ENCODE data around the gene AVPR2. TPM values are rescaled to one million over a fixed set of nuclear protein-coding genes. Genes with fewer than 3 reads are reported as not detected.
A peak's percentile ranks its signal among the peaks of the same experiment; 100 is the strongest.

The AVPR2 gene
- total RNA-seq, 4 donors from 2014 or later, result 0.78 to 2.4 (median 1.5) TPM

GRCh38 chrX:153871946-153872878, 32.3 kb upstream of the AVPR2 start:
- DNase-seq (ENCODE audit: low spot score in 2 of 2), result no peak
- Histone ChIP-seq H3K27me3 (peaks cover 10% of the 10 kb centered on the region), H3K4me3 (no peak overlapping the region), H3K9me3 (no peaks in the 10 kb centered on the region), H3K27ac (no peak overlapping the region), H3K36me3 (no peaks in the 10 kb centered on the region), H3K4me1 (no peaks in the 10 kb centered on the region)
- TF ChIP-seq, protein P1, sequence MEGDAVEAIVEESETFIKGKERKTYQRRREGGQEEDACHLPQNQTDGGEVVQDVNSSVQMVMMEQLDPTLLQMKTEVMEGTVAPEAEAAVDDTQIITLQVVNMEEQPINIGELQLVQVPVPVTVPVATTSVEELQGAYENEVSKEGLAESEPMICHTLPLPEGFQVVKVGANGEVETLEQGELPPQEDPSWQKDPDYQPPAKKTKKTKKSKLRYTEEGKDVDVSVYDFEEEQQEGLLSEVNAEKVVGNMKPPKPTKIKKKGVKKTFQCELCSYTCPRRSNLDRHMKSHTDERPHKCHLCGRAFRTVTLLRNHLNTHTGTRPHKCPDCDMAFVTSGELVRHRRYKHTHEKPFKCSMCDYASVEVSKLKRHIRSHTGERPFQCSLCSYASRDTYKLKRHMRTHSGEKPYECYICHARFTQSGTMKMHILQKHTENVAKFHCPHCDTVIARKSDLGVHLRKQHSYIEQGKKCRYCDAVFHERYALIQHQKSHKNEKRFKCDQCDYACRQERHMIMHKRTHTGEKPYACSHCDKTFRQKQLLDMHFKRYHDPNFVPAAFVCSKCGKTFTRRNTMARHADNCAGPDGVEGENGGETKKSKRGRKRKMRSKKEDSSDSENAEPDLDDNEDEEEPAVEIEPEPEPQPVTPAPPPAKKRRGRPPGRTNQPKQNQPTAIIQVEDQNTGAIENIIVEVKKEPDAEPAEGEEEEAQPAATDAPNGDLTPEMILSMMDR (IDR thresholded peaks at IDR 0.05), result no peak
- TF ChIP-seq POLR2AphosphoS5 (IDR thresholded peaks at IDR 0.05) (no peak), POLR2A (IDR thresholded peaks at IDR 0.05) (no peak), EP300 (IDR thresholded peaks at IDR 0.05) (no peak)
- WGBS, result 77% methylated on average over 27 of the region's 29 CpGs

GRCh38 chrX:153873282-153874084, 31.0 kb upstream of the AVPR2 start:
- H3K27me3 ChIP-seq, result peaks cover 18% of the 10 kb centered on the region
- no peak overlapping the region for H3K4me3 ChIP-seq
- no peak for DNase-seq (ENCODE audit: low spot score in 2 of 2)
- 30% methylated on average over 2 of the region's 7 CpGs for WGBS
- no peaks in the 10 kb centered on the region for H3K4me1 ChIP-seq
- TF ChIP-seq POLR2A (IDR thresholded peaks at IDR 0.05) (no peak), EP300 (IDR thresholded peaks at IDR 0.05) (no peak), POLR2AphosphoS5 (IDR thresholded peaks at IDR 0.05) (no peak)
- TF ChIP-seq, protein P1 (IDR thresholded peaks at IDR 0.05), result no peak
- no peaks in the 10 kb centered on the region for H3K36me3 ChIP-seq
- H3K9me3 ChIP-seq, result no peaks in the 10 kb centered on the region
- H3K27ac ChIP-seq, result no peak overlapping the region

- peak in 1 of 2 donors; percentile 34 for DNase-seq (ENCODE audit: low spot score in 2 of 2)
- Histone ChIP-seq H3K9me3 (no peaks in the 10 kb centered on the region), H3K4me3 (no peak overlapping the region), H3K4me1 (no peaks in the 10 kb centered on the region), H3K27ac (no peak overlapping the region), H3K36me3 (no peaks in the 10 kb centered on the region), H3K27me3 (peaks cover 23% of the 10 kb centered on the region)
- TF ChIP-seq POLR2A (IDR thresholded peaks at IDR 0.05) (no peak), EP300 (IDR thresholded peaks at IDR 0.05) (no peak), POLR2AphosphoS5 (IDR thresholded peaks at IDR 0.05) (no peak)
- TF ChIP-seq, protein P1 (IDR thresholded peaks at IDR 0.05), result no peak
- WGBS, result 43% methylated on average over 3 of the region's 3 CpGs
Measured at GRCh38 chrX:153874085-153874365, 30.4 kb upstream of the AVPR2 start.

GRCh38 chrX:153874366-153875125, 29.9 kb upstream of the AVPR2 start:
- Histone ChIP-seq H3K27me3 (peaks cover 28% of the 10 kb centered on the region), H3K36me3 (no peaks in the 10 kb centered on the region), H3K9me3 (no peaks in the 10 kb centered on the region), H3K27ac (no peak overlapping the region), H3K4me3 (no peak overlapping the region), H3K4me1 (no peaks in the 10 kb centered on the region)
- DNase-seq (ENCODE audit: low spot score in 2 of 2), result peak in 1 of 2 donors; percentile 40
- 85% methylated on average over 13 of the region's 13 CpGs for WGBS
- TF ChIP-seq, protein P1 (IDR thresholded peaks at IDR 0.05), result no peak
- TF ChIP-seq POLR2AphosphoS5 (IDR thresholded peaks at IDR 0.05) (no peak), EP300 (IDR thresholded peaks at IDR 0.05) (no peak), POLR2A (IDR thresholded peaks at IDR 0.05) (no peak)
